Measurements from ENCODE around the gene CEMIP. TPM values are rescaled to one million over a fixed set of nuclear protein-coding genes. Genes with fewer than 3 reads are reported as not detected.
A peak's percentile ranks its signal among the peaks of the same experiment; 100 is the strongest.

CEMIP gene
- total and polyA plus RNA-seq, 2 of the 13 experiments (the other 11 are each of a cell fraction or from before 2014, with no cell fraction given) = 4.3 to 28.5 TPM

DNA sequence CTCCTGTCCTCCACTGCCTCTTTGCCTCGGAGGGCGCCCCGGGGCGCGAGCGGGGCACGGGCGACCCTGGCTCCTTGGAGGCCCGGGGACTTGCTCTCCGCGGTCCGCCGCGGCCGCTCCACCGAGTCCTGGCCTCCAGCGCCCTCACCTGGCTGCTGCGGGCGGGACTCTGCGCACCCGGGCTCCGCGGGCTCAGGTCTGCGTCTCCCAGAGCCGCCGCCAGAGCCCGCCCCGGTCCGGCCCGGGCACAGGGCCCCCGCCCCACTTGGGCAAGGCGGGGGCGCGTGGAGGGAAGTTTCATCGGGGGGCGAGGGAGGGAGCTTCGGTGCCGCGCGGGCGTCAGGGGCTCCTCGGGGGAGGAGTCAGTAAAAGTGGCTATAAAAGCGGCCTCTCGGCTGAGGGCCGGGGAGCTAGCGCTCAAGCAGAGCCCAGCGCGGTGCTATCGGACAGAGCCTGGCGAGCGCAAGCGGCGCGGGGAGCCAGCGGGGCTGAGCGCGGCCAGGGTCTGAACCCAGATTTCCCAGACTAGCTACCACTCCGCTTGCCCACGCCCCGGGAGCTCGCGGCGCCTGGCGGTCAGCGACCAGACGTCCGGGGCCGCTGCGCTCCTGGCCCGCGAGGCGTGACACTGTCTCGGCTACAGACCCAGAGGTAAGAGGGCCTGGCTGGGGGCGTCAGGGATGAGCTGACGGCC lies at the start of gene CEMIP (continued):
- TF ChIP-seq ZNF138 (CRISPR knock-in tag; IDR thresholded peaks at IDR 0.05; ENCODE audit: low read depth) (no peak), GTF2F1 (IDR thresholded peaks at IDR 0.05; ENCODE audit: low read length) (no peak), NRL (CRISPR knock-in tag; IDR thresholded peaks at IDR 0.05; ENCODE audit: borderline replicate concordance) (0 out of 2 replicates have a peak, but pooled peaks have one; percentile 24), AKAP8 (CRISPR knock-in tag; IDR thresholded peaks at IDR 0.05) (no peak), TP53 (CRISPR knock-in tag; conservative IDR thresholded peaks at IDR 0.05) (no peak), U2AF2 (IDR thresholded peaks at IDR 0.05; ENCODE audit: low read depth, low read length) (no peak), FOXA1 (IDR thresholded peaks at IDR 0.05) (no peak), FOXA1 (CRISPR knock-in tag; IDR thresholded peaks at IDR 0.05) (peak; percentile 5; the same call in 1 of the 2 replicates), ONECUT2 (CRISPR knock-in tag; IDR thresholded peaks at IDR 0.05) (no peak), NFIC (IDR thresholded peaks at IDR 0.05; ENCODE audit: low read length) (no peak), ZNF570 (CRISPR knock-in tag; IDR thresholded peaks at IDR 0.05; ENCODE audit: borderline replicate concordance) (no peak), ZNF460 (CRISPR knock-in tag; IDR thresholded peaks at IDR 0.05; ENCODE audit: borderline replicate concordance) (no peak), MEIS1 (CRISPR knock-in tag; IDR thresholded peaks at IDR 0.05; ENCODE audit: borderline replicate concordance) (no peak), ELF1 (CRISPR knock-in tag; IDR thresholded peaks at IDR 0.05) (no peak), ZNF383 (CRISPR knock-in tag; IDR thresholded peaks at IDR 0.05; ENCODE audit: borderline replicate concordance) (no peak), PAX8 (CRISPR knock-in tag; IDR thresholded peaks at IDR 0.05; ENCODE audit: borderline replicate concordance) (no peak), HOXA9 (CRISPR knock-in tag; IDR thresholded peaks at IDR 0.05; ENCODE audit: borderline replicate concordance) (no peak), ZNF552 (CRISPR knock-in tag; IDR thresholded peaks at IDR 0.05; ENCODE audit: borderline replicate concordance) (no peak), KDM5A (IDR thresholded peaks at IDR 0.05; ENCODE audit: borderline replicate concordance, low read length) (no peak)
- TF ChIP-seq, protein P1, sequence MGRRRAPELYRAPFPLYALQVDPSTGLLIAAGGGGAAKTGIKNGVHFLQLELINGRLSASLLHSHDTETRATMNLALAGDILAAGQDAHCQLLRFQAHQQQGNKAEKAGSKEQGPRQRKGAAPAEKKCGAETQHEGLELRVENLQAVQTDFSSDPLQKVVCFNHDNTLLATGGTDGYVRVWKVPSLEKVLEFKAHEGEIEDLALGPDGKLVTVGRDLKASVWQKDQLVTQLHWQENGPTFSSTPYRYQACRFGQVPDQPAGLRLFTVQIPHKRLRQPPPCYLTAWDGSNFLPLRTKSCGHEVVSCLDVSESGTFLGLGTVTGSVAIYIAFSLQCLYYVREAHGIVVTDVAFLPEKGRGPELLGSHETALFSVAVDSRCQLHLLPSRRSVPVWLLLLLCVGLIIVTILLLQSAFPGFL (CRISPR knock-in tag; IDR thresholded peaks at IDR 0.05) = no peak
- TF ChIP-seq, protein P2, sequence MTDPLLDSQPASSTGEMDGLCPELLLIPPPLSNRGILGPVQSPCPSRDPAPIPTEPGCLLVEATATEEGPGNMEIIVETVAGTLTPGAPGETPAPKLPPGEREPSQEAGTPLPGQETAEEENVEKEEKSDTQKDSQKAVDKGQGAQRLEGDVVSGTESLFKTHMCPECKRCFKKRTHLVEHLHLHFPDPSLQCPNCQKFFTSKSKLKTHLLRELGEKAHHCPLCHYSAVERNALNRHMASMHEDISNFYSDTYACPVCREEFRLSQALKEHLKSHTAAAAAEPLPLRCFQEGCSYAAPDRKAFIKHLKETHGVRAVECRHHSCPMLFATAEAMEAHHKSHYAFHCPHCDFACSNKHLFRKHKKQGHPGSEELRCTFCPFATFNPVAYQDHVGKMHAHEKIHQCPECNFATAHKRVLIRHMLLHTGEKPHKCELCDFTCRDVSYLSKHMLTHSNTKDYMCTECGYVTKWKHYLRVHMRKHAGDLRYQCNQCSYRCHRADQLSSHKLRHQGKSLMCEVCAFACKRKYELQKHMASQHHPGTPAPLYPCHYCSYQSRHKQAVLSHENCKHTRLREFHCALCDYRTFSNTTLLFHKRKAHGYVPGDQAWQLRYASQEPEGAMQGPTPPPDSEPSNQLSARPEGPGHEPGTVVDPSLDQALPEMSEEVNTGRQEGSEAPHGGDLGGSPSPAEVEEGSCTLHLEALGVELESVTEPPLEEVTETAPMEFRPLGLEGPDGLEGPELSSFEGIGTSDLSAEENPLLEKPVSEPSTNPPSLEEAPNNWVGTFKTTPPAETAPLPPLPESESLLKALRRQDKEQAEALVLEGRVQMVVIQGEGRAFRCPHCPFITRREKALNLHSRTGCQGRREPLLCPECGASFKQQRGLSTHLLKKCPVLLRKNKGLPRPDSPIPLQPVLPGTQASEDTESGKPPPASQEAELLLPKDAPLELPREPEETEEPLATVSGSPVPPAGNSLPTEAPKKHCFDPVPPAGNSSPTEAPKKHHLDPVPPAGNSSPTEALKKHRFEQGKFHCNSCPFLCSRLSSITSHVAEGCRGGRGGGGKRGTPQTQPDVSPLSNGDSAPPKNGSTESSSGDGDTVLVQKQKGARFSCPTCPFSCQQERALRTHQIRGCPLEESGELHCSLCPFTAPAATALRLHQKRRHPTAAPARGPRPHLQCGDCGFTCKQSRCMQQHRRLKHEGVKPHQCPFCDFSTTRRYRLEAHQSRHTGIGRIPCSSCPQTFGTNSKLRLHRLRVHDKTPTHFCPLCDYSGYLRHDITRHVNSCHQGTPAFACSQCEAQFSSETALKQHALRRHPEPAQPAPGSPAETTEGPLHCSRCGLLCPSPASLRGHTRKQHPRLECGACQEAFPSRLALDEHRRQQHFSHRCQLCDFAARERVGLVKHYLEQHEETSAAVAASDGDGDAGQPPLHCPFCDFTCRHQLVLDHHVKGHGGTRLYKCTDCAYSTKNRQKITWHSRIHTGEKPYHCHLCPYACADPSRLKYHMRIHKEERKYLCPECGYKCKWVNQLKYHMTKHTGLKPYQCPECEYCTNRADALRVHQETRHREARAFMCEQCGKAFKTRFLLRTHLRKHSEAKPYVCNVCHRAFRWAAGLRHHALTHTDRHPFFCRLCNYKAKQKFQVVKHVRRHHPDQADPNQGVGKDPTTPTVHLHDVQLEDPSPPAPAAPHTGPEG (CRISPR knock-in tag; IDR thresholded peaks at IDR 0.05) = no peak
- TF ChIP-seq, protein P3, sequence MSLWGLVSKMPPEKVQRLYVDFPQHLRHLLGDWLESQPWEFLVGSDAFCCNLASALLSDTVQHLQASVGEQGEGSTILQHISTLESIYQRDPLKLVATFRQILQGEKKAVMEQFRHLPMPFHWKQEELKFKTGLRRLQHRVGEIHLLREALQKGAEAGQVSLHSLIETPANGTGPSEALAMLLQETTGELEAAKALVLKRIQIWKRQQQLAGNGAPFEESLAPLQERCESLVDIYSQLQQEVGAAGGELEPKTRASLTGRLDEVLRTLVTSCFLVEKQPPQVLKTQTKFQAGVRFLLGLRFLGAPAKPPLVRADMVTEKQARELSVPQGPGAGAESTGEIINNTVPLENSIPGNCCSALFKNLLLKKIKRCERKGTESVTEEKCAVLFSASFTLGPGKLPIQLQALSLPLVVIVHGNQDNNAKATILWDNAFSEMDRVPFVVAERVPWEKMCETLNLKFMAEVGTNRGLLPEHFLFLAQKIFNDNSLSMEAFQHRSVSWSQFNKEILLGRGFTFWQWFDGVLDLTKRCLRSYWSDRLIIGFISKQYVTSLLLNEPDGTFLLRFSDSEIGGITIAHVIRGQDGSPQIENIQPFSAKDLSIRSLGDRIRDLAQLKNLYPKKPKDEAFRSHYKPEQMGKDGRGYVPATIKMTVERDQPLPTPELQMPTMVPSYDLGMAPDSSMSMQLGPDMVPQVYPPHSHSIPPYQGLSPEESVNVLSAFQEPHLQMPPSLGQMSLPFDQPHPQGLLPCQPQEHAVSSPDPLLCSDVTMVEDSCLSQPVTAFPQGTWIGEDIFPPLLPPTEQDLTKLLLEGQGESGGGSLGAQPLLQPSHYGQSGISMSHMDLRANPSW (CRISPR knock-in tag; IDR thresholded peaks at IDR 0.05; ENCODE audit: borderline replicate concordance) = no peak
